ENCODE results near the gene PEX19. TPM values are rescaled to one million over a fixed set of nuclear protein-coding genes. Genes with fewer than 3 reads are reported as not detected.

The PEX19 gene
- total RNA-seq, 1 donor from 2014 or later: 97.3 TPM

DNA sequence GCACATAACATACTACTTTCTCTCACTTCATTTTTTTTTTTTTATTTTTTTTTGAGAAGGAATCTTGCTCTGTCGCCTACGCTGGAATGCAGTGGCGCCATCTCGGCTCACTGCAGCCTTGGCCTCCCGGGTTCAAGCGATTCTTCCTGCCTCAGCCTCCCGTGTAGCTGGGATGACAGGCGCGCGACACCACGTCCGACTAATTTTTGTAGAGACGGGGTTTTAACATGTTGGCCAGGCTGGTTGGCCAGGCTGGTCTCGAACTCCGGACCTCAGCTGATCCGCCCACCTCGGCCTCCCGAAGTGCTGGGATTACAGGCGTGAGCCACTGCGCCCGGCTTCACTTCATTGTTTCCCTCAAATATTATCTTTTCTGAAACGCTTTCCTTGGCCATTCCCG, 573 bp upstream of the PEX19 start:
- DNase-seq: no peak
- ATAC-seq (ENCODE audit: poor library complexity): no peak
- intact Hi-C loops (cut with DNase I): no loop called here

DNA sequence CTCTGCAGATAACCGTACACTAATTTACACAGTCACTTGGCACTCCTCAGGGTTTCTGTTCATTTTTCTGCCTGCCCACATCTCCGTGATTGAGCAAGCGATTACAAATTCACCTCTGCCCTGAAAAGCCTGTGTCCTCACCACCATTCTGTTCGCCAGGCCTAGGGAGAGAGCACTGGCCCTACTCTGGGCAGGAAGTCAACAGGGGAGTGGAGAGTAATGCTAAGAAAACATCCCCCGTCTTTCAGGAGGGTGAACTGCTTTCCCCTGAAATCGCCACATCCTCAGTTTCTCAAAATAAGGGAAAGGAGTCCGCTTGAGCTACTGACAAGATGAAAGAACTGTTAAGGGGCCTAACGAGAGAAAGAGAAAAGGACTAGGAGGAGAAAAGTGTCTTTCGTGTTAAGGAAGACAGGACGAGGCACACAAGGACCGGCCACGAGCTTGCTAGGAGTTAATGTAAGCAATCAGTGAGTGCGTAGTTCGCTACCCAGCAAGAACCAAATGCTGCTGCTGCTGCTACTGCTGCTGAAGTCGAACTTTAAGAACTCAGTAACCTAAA, 632 bp downstream of the PEX19 start:
- DNase-seq: no peak
- intact Hi-C loops (cut with DNase I): no loop called here
- ATAC-seq (ENCODE audit: poor library complexity): peak; percentile 38

DNA sequence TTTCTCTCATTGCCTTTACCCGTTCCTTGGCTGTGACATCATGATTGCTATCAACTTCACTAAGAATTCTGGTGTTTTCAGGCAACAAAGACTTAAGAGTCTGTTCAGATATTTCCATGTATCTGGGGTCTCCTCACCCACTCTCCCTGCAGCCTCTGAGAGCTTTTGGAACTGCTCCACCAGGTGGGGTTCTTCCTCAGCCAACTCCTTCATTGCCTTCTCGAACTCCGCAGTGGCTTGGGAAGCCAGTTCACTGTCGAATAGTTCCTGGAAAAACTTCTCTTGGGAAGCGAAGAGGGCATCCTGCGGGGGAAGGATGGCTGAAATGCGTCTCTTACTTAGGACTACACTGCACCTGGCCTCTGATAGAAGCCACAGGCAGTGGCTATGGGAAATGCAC, 2.1 kb downstream of the PEX19 start:
- DNase-seq (no peak), ATAC-seq (ENCODE audit: poor library complexity) (no peak)
- intact Hi-C loops (cut with DNase I): no loop called here

DNA sequence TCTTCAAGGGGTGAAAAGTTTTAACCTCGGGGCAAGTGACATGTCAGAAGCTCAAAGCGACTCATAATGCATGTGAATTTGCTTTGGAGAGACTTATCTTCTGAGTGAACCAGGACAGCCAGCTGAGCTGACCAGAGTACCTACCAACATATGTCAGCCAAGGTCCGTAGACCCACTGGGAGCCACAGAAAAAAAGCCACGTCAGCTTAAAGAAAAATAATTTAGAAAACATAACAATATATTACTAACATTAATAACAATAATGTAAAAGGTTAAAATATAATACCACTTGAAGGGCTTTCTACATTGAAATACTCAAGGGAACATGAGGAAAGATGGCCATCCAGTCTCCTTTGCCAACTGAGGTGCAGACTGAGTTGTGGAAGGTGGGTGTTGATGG, 6.9 kb downstream of the PEX19 start:
- no peak for DNase-seq
- no peak for ATAC-seq (ENCODE audit: poor library complexity)
- intact Hi-C loops (cut with DNase I): no loop called here

DNA sequence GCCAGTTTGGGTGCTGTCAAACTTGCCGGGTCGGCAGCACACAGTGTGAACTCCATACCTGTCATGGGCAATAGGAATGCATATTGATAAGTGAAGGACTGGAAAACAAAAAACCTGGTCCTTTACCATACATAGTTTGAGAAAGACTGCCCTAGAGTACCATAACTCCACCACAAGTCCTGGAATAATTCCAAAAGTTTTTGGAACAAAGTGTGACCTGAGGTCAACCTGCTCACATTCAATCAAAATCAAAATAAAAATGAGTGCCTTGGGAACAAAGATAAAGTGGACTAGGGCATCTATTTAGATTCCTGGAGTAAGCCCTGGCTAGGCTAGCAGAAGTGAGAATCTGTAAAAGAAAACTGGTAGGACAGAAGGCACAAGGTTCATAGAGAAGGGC, 7.6 kb downstream of the PEX19 start:
- intact Hi-C loops (cut with DNase I): no loop called here
- ATAC-seq (ENCODE audit: poor library complexity) (no peak), DNase-seq (no peak)

DNA sequence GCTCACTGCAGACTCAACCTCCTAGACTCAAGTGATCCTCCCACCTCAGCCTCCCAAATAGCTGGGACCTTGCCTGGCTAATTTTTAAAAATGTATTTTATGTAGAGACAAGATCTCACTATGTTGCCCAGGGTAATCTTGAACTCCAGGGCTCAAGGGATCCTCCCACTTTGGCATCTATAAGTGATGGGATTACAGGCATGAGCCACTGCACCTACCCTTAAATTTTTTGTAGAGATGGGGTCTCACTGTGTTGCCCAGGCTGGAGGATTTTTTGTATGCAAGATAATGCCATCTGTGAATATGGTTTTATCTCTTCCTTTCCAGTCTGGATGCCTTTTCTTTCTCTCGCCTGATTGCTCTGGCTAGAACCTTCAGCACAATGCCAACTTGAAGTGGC, 13.9 kb downstream of the PEX19 start:
- ATAC-seq (ENCODE audit: poor library complexity): no peak
- no peak for DNase-seq
- intact Hi-C loops (cut with DNase I): no loop called here

DNA sequence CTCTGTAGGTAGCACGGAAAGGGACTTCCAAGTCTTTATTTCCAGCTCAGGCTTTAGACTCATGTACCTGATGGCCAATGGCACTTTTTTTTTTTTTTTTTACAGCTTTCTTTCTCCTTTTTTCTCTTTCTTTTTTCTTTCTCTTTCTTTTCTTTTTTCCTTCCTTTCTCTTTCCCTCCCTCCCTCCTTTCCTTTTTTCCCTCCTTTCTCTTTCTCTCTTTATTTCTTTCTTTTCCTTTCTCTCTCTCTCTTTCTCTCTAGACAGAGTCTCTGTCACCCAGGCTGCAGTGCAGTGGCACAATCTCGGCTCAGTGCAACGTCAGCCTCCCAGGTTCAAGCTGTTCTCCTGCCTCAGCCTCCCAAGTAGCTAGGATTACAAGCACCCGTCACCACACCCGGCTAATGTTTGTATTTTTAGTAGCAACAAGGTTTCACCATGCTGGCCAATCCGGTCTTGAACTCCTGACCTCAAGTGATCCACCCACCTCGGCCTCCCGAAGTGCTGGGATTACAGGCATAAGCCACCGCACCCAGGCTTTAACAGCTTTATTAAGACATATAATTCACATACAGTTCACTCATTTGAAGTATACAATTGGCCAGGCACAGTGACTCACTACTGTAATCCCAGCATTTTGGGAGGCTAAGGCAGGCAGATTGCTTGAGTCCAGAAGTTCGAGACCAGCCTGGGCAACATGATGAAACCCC, 17.5 kb downstream of the PEX19 start:
- intact Hi-C loops (cut with DNase I): no loop called here
- ATAC-seq (ENCODE audit: poor library complexity): no peak
- DNase-seq: no peak

GRCh38 chr1:160264795-160265307, 20.1 kb downstream of the PEX19 start:
- no peak for DNase-seq

DNA sequence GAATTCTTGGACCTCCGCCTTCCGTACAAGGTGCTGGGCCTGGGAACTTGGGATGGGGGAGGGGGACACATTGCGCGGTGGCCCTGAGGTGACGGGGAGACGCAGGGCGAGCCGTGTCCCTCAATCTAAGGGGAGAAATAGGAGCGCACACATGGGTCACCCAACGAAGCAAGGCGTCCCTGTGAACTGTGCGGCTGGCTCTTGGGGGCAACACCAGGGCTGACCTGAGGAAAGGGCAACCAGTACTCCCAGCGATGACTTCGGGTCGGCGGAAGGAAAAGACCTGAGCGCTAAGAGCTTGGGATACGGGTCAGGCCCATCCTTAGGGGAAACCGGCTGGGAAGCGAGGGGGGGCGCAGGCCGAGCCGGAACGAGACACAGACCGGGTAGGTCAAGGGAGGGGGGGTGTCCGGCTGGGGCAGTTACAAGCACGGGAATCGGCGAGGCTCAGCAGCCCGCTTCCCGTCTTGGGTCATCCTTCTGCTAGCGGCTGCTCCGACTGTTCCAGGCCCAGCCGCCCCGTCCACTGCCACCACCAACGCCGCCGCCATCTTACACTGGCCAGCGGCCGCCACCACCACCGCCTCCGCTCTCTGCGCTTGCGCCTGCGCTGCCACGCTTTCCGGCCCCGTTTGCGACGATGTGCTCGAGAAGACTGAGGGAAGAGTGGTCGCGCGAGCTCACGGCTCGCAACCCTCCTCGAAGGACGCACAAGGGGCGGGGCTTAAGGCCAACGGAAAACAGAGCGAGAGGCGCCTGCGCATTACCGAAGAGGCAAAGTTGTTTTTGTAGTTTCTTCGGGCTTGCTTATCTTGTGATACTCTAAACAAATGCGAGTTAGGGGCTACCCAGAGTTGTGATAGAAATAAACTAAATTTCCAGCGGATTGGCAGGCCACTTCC, 22.8 kb downstream of the PEX19 start, which contains the start of gene DCAF8:
Gene DCAF8, minus strand, starts transcription at position 657 of the 902 bp plus-strand sequence. CDS start 18,541 bp downstream, outside the sequence.
- intact Hi-C loops (cut with DNase I): no loop called here
- DNase-seq: peak; percentile 99
- ATAC-seq (ENCODE audit: poor library complexity): peak; percentile 97

More at GRCh38 chr1:160264795-160265307, 20.1 kb downstream of the PEX19 start:
- intact Hi-C loops (cut with DNase I): no loop called here
- no peak for ATAC-seq (ENCODE audit: poor library complexity)

DNA sequence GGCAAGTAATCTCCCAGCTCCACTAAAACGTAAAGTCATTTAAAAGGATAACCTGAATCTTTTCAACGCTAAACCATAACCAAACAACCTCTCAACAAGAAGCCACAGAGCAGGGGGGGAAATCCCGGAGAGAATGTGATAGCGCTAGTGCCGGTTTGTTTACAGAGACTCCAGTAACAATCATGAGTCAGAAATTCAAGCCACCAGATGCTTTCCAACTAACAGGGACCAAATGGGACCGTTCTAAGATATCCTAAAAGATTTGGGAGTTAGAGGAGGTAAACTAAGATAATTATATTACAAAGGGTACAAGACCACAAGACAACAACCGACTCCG, 23.4 kb downstream of the PEX19 start:
- intact Hi-C loops (cut with DNase I): no loop called here

DNA sequence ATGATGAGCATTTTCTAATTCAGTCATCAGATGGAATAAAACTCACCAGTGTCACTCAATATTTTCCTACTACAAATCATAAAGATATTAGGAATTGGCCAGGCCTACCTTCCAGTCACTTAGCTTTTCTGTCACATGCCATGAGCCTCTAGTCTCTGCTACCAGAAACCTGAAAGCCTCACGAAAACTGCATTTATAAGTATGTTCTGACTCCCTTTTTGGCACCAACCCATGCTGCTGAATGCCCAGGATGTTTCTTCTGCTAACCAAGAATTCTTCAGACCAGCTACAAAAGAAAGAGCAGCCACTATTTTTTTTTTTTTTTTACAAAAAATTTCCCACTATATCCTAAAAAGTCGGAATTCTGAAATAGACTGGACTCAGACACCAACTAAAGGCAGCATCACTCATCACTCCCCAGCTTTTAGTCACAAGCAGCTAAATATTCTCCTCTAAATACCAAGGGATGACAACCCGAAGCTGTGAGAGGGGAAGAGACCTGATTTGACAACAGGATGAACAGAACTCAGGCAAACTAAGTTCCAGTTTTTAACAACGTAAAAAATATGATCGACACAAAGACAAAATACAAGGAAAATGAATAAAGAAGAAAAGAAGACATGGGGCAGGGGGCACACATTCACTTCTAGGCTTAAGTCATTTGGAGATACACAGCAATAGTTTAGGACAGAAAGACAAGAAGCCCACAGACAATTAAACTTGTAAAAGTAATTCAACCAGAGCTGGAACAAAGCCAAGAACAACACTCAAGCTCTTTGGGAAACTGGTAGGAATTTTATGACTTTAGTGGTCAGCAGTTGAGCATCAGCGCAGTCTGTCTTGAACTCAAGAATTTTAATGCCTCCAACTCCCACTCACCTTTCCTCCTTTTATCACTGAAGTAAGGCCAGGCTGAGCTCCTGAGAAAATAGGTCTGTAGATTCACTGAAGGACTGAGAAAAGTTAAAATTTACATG, 24.2 kb downstream of the PEX19 start:
- intact Hi-C loops (cut with DNase I): no loop called here
- no peak for DNase-seq
- no peak for ATAC-seq (ENCODE audit: poor library complexity)

More for the DNA sequence above, 23.4 kb downstream of the PEX19 start:
- DNase-seq (no peak), ATAC-seq (ENCODE audit: poor library complexity) (peak; percentile 34)

DNA sequence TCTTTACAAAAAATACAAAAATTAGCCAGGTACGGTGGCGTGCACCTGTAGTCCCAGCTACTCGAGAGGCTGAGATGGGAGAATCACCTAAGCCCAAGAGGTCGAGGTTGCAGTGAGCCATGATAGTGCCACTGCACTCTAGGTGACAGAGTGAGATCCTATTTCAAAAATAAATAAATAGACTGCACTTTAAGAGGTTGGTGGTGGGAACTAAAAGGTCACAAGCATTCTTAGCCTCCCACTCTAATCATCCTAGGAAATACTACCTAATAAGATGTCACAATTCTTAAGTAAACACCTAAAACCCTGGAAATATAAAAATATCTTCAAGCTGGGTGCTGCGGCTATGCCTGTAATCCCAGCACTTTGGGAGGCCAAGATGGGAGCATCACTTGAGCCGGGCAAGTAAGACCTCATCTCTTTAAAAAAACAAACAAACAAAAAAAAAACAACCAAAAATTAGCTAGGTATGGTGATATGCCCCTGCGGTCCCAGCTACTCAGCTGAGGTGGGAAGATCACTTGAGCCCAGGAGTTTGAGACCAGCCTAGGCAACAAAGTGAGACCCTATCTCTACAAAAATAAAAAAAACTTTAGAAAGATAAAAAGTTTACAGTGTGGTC, 26.6 kb downstream of the PEX19 start:
- no peak for DNase-seq
- intact Hi-C loops (cut with DNase I): no loop called here
- ATAC-seq (ENCODE audit: poor library complexity): no peak

GRCh38 chr1:160257411-160258015, 27.4 kb downstream of the PEX19 start:
- intact Hi-C loops (cut with DNase I): no loop called here
- no peak for ATAC-seq (ENCODE audit: poor library complexity)
- DNase-seq: no peak

- ATAC-seq (ENCODE audit: poor library complexity) (no peak), DNase-seq (no peak)
Measured at GRCh38 chr1:160256396-160257046, 28.4 kb downstream of the PEX19 start.

DNA sequence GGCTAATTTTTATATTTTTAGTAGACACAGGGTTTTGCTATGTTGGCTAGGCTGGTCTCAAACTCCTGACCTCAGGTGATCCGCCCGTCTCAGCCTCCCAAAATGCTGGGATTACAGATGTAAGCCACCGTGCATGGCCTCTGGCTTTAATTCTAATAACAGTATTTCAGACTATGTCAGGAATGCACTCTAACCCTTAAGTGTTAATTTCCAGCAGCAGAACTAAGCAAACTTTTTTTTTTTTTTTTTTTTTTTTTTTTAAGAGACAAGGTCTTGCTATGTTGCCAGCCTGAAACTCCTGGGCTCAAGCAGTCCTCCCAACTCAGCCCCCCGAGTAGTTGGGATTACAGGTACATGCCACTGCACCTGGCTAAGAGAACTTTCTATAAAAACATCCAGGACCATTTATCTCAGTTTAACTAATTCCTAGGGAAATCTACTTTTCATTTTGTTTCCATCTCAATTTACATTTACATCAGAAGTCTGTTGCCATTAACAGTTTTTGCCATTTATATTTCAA, 29.1 kb downstream of the PEX19 start:
- DNase-seq (no peak), ATAC-seq (ENCODE audit: poor library complexity) (no peak)
- intact Hi-C loops (cut with DNase I): no loop called here

More at GRCh38 chr1:160256396-160257046, 28.4 kb downstream of the PEX19 start:
- intact Hi-C loops (cut with DNase I): no loop called here

DNA sequence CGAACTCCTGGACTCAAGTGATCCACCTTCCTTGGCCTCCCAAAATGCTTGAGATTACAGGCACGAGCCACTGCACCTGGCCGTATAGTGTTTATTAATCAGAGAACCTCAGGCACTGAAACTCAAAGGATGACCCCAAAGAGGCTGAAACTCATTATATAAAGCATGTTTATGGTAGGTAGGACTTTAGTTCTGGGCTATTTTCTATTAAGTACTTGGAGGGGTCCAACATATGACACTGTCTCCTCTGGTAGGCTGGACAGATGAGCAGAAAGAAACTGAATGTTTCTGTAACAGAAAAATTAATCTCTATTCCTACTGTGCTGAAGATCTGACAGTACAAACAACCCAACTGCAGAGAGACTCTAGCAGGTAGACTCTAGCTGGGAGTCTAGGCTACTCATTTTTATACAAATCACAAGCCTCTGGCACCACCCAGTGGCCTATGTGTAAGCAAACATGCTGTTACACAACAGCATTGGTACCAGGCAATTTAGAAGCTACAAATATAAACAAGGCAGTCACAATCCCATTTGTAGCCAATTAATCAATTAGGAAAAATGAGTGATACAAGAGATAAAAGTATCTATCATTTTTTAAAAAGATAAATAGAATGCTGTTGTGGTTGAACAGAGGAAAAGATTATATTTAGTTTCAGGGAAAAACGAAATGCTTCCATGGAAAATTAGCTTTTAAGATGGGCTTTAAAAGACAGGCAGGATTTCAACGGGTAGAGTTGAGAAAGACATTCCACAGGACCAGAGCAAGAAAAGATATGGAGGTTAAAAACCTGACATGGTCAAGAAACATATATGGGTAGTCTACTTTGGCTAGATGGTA, 33.0 kb downstream of the PEX19 start:
- intact Hi-C loops (cut with DNase I): loop anchor here (5.0 kb wide), 1 partner anchor 60 kb away; the partner anchor contains the start of gene CASQ1
- ATAC-seq (ENCODE audit: poor library complexity) (peak; percentile 93), DNase-seq (no peak)

All from Right ventricle myocardium superior (tissue), 1 donor.